HG03060 (cell line): Measurements from ENCODE around the gene FAM131A.
"Not testable (repeated sequence)": the region's sequence is repeated elsewhere in the genome, so short reads cannot be mapped to it uniquely, and the experiment has no call there.

ENCODE experiments used
- ATAC-seq: cut with Tn5 transposase; IDR thresholded peaks from one replicate; pipeline ENCODE4 v1.9.1; 2021; ENCODE audit warnings: low read depth, moderate number of reproducible peaks; ENCODE audit not compliant: unreplicated experiment

The FAM131A gene

DNA sequence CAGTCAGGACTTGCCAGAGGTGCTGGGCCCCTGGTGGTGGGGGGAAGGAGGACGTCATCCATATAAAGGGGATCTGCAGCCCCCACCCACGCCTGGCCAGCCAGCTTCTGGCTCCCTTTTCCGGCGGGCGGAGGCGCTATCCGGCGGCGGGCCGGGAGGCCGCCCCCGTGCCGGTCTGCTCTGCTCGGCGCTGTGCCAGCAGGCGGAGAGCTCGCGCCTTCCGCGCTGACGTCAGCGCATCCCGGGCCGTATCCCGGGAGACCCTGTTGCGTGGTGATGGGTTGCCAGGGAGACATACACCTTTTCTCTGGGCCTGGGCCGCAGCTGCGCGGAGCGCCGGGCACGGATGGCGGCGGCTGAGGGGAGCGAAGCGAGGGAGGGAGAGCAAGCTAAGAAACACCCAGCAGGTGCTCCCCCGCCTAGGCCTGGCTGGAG is 1.1 kb downstream of the FAM131A start:
- ATAC-seq = no peak

DNA sequence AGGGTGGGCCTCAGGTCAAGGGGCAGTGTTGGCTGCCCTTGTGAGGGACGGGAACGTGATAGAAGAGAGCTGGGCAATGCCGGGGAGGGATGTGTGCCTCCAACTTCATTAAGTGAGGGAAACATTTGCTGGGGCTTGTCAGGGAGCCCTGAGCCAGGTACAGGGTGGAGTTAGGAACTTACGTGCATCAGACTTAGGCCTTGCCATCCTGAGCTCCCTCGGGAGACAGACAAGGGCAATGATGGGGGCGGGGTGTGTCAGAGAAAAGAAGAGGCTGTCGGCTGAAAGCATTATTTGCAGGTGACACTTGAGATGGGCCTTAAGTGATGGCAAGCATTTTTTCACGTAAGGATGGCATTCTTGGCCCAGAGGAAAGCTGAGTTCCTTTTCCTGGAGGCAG is 1.6 kb downstream of the FAM131A start:
- ATAC-seq = no peak

DNA sequence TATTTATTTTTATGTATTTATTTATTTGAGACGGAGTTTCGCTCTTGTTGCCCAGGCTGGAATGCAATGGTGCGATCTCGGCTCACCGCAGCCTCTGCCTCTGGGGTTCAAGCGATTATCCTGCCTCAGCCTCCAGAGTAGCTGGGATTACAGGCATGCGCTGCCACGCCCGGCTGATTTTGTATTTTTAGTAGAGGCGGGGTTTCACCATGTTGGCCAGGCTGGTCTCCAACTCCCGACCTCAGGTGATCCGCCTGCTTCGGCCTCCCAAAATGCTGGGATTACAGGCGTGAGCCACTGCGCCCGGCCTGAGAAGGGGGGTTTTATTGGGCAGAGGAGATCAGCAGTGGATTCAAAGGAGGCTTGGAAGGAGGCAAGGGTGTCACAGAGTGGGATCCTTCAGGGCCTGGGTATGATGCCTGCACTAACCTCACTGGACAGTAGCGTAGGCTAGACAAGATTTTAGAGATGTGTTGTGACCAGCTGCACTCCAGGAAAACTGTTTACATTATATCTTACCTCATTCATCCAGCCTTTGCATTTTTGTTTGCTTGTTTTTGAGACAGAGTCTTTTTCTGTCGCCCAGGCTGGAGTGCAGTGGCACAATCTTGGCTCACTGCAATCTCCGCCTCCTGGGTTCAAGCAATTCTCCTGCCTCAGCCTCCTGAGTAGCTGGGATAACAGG is 2.2 kb downstream of the FAM131A start:
- not testable (repeated sequence) for ATAC-seq

DNA sequence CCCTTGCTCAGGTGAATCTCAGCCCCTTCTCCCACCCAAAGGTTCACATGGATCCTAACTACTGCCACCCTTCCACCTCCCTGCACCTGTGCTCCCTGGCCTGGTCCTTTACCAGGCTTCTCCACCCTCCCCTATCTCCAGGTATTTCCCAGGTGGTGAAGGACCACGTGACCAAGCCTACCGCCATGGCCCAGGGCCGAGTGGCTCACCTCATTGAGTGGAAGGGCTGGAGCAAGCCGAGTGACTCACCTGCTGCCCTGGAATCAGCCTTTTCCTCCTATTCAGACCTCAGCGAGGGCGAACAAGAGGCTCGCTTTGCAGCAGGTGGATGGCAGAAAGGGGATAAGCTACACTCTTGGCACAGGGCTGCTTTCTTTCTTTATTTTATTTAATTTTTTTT is 4.5 kb downstream of the FAM131A start:
- no peak for ATAC-seq

DNA sequence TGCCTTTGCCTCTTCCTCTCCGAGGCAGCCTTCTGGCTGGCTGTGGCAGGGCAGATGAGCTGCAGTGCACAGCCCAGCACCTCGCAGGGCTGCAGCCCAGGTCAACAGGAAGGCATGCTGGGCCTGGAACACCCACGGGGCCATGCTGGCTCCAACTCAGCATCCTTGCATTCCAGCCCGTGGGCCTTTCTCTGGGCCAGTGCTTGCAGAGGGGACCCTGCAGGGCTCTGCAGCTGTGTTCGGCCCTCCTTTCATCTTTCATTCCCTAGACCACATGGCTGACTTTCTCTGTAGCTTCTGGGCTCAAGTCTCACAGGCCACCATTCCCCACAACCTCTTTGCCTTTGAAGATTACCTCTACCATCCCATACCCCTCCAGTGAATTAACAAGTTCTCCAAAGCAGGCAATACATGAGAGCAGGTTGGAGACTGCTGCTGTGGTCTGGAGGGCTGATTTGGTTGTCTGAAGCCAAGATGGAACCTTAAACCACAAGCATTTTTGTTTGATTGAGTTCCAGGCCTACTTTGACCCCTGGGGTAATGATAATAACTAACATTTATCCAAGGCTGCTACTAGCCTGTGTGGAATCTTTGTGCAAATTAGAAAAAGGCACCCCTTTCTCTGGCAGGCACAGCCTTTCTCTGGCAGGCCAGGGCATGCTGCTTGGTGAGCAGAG is 5.9 kb downstream of the FAM131A start:
- ATAC-seq = no peak

DNA sequence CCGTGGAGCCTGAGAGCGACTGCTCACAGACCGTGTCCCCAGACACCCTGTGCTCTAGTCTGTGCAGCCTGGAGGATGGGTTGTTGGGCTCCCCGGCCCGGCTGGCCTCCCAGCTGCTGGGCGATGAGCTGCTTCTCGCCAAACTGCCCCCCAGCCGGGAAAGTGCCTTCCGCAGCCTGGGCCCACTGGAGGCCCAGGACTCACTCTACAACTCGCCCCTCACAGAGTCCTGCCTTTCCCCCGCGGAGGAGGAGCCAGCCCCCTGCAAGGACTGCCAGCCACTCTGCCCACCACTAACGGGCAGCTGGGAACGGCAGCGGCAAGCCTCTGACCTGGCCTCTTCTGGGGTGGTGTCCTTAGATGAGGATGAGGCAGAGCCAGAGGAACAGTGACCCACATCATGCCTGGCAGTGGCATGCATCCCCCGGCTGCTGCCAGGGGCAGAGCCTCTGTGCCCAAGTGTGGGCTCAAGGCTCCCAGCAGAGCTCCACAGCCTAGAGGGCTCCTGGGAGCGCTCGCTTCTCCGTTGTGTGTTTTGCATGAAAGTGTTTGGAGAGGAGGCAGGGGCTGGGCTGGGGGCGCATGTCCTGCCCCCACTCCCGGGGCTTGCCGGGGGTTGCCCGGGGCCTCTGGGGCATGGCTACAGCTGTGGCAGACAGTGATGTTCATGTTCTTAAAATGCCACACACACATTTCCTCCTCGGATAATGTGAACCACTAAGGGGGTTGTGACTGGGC is 7.3 kb downstream of the FAM131A start:
- no peak for ATAC-seq

DNA sequence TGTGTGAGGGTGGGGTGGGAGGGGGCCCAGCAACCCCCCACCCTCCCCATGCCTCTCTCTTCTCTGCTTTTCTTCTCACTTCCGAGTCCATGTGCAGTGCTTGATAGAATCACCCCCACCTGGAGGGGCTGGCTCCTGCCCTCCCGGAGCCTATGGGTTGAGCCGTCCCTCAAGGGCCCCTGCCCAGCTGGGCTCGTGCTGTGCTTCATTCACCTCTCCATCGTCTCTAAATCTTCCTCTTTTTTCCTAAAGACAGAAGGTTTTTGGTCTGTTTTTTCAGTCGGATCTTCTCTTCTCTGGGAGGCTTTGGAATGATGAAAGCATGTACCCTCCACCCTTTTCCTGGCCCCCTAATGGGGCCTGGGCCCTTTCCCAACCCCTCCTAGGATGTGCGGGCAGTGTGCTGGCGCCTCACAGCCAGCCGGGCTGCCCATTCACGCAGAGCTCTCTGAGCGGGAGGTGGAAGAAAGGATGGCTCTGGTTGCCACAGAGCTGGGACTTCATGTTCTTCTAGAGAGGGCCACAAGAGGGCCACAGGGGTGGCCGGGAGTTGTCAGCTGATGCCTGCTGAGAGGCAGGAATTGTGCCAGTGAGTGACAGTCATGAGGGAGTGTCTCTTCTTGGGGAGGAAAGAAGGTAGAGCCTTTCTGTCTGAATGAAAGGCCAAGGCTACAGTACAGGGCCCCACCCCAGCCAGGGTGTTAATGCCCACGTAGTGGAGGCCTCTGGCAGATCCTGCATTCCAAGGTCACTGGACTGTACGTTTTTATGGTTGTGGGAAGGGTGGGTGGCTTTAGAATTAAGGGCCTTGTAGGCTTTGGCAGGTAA is 8.1 kb downstream of the FAM131A start:
- ATAC-seq = no peak

DNA sequence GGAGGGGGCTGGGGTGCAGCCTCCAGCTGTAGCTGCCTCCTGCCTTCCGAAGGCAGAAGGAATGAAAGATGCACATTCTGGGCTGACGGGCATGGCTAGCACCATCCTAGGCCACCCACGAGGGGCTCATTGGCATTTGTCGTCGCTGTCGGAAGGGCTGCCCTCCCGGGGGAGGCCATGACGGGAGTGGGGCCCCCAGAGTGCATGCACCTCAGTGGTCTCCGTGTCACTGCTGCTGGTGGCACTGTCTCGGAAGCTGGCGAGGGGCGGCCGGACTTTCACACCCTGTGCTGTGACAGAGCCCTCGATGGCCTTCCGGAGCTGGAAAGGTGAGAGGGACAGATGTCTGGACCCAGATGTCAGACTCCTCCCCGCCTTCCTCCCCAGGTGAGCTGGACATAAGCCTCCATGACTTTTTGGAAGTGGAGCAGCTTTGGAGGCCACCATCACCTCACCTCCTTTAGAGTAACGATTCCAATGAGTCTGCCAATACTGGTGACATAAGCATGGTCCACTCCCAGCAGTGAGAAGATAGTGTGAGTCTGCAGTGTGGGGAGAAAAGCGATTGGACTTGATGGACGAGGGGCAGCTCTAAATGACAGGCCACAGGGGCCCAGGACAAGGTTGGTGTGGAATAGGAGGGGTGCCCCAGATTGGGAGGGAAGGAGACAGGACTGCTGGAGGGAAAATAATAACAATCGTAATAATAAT is 9.2 kb downstream of the FAM131A start:
- ATAC-seq = no peak

DNA sequence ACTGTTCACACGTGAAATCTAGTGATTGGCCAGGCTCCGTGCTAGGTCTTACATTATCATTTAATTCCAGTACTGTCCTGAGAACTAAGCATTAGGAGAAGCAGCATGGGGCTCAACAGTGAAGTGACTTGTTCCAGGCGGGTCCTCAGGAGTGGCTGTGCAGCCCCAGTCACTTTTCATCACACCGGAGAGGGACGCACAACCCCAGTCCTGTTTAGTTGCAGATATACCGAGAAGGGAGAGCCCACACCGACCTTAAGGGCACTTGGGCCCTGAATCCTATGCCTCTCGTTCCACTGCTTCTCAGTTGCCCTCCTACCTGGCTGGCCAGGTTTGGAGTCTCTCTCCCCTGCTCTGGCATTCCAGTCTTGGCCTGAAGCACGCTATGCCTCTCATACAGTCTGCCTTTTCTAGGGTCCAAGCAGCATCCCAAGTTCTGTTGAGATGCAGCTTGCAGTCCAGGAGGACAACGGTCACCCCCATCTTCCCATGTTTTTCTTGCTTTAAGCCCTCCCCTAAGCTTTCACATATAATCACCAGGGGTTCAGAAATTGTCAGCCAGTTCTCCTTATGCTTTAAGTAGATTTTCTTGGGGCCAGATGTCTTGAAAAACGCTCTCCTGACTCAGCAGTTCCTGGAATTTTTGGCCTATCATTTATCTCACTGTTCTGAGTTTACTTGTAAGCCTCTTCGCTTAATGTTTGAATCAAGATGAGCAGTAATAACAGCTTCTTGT is 10.1 kb downstream of the FAM131A start:
- ATAC-seq = no peak

DNA sequence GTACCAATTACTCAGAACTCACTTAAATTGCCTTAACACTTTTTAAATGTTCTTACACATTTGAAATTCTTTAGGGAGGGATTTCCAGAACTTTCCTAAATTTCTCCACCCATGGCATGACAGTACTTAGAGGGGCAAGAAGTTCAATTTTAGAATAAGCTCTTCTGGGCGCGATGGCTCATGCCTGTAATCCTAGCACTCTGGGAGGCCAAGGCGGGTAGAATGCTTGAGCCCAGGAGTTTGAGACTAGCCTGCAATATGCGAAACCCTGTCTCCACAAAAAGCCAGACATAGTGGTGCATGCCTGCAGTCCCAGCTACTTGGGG is 10.6 kb downstream of the FAM131A start:
- no peak for ATAC-seq

DNA sequence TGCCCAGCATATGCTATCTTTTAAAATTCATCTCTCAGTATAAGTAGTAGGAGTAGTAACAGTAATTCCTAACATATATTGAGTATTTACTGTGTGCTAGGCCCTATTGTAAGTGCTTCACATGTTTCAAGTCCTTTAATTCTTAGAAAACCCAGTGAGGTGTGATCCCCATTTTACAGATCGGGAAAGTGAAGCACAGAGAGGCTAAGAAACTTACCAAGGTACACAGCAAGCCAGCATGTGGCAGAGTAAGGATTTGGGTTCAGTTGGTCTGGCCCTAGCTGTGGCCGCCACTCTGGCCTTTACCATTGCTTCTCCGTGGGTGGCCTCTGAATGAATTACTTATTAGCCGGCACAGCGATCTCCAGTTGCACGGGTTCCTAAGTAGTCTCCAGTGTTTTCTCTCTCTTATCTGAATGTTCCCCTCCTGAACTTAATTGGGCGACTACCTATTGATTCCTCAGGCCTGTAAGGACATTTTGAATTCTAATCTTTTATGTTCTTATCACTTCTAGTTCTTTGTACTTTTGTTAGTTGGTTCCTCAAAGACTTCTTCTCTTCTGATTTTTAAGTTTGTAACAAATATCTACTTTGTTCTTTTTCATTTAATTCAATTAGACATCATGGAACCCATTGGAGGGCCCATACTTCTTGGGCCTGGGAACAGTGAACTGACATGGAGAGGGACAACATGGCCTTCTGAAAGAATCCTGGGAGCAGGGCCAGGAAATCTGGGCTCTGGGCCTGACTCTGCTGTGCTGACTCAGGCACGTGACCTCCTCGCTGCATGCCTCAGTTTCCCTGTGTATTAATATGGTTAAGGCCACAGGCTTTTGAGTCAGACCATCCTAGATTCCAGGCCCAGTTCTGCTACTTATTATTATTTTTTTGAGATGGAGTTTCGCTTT is 12.4 kb downstream of the FAM131A start:
- no peak for ATAC-seq

DNA sequence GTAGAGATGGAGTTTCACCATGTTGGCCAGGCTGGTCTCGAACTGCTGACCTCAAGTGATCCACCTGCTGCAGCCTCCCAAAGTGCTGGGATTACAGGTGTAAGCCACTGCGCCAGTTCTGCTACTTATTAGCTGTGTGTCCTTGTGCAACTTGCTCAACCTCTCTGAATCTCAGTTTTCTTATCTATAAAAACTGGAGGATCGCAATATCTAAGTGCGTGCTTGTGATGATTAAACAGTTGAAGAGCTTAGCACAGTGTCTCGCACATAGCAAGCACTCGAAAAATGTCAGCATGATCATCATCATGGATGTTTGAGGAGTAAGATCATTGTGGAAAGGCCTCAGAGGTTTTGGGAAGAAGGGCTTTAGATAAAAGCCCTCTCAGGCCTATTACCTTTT is 13.2 kb downstream of the FAM131A start:
- ATAC-seq = no peak

DNA sequence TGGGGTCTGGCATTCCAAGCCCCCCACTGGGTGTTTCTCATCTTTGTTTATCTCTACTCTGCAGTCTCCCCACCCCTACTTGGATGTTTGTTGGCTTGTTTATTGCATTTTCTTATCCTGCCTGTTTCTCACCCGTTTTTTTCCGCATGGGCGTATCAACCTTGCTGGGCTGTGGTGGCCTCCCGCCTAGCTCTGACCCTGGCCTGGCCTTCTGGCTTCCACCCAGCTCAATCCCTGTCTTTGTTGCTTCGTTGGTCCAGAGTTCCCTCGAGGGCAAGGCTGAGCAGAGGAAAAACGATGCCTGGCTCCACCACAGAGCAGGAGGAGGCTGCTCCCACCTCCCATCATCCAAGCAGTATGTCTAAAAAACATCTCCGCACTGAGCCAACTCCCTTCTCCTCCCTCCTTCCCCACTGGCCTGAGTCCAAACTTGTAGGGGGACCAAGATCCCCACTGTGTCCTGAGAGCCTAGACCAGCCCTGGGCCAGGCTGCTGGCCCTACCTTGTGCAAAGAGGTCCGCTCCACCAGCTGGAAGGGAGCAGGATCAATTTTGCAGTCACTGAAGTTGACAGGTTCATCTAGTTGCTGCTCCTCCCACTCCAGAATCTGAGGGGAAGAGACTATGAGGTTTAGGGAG is 14.2 kb downstream of the FAM131A start:
- no peak for ATAC-seq

DNA sequence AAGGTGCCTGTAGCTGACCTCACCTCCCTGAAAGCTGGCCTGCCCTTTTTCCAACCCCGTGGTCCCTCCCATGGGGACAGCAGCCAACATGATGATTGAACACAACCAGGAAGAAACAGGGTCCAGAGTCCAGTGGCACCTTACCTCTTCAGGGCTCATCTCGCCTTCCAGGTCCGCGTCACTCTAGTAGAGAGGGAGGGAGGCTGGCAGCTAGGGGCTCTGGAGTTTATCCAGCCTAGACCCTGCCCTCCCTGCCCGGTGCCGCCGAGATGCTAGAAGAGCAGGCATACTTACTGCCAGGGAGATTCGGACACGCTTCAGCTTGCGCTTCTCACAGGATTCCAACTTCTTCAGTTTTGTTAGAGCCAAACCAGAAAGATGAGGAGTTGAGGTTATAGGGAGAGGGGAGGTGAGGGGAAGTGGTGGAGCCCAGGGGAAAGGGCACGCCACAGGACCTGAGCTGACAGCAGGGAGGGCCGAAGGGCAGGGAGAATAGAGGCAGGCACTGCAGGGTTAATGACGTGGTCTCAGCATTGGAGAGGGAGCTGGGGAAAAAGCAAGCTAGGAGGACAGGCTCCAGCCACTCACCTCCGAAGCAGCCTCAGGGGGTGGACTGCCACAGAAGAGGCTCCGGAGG is 14.9 kb downstream of the FAM131A start:
- no peak for ATAC-seq

DNA sequence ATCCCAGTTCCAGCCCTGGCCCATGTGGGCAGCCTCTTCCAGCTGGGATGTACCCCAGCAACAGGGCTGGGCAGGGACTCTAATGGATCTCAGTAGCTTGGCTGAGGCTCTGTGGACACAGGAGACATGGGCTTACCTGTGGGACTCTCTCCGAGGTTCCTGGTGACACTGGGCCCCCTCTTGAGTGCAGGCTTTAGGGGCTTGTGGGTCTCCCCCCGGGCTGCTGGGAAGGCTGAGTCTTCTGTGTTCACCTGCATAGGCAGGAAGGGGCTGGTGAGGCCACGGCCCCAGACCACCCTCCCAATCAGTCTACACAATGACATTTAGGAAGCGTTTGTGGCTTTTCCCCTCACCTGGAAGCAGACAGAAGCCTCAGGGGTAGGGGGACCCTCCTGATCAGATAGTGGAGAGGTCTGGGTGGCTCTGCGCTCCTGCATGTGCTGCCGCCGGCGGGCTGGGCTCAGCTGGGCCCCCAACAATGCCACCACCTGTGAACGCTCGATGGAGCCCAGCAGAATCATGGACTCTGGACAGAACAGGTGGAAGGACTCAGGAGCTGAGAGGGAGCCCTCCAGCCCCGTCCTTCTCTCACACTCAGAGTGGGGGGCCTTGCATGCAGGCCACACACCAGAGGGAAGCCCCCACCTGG is 15.6 kb downstream of the FAM131A start:
- ATAC-seq = no peak

DNA sequence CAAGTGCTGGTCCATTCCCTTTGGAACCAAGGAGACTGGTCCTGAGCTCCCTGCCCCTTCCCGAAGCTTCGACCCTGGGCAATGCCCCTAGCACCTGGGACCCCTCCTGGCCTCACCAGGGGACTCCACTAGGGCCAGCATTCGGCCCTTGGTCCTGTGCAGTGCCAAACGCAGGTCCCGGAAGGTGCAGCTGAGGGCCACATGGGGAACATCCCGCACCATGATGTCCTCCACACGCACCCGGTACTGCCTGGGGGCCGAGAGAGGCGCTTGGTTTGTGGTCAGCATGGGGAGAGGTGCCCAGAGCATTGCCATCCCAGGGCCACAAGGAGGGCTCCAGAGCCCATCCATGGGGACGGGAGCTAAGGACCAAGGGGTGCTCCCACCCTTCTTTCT is 16.1 kb downstream of the FAM131A start:
- no peak for ATAC-seq

DNA sequence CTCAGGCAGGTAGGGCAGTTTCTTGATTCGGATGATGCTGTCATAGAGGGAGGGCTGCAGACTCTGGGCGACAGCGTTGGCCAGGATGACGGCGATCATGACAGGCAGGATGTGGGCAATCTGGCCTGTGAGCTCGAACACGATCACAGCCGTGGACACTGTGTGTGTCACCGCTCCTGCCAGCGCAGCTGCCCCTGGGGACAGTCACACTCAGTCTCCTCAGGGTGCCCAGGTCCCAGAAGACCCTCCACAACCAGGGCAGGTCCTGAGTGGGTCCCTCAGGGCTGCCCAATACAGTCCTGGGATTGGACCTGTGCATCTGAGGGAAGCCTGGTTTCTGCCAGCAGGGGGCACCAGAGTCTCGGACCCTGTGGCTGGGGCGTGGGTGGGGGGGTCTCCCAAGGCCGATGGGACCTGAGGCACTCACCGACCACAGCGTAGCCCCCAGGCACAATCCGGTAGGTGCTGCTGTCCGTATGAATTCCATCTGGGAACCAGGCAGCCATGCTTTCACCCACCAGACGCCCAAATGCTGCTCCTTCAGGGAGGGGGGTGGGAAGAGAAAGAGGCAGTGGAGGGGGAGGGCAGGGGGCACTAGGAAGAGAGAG is 16.8 kb downstream of the FAM131A start:
- no peak for ATAC-seq
